Measurements from ENCODE around the gene CDK6.
"Not testable (repeated sequence)": the region's sequence is repeated elsewhere in the genome, so short reads cannot be mapped to it uniquely, and the experiment has no call there.

Gene CDK6

DNA sequence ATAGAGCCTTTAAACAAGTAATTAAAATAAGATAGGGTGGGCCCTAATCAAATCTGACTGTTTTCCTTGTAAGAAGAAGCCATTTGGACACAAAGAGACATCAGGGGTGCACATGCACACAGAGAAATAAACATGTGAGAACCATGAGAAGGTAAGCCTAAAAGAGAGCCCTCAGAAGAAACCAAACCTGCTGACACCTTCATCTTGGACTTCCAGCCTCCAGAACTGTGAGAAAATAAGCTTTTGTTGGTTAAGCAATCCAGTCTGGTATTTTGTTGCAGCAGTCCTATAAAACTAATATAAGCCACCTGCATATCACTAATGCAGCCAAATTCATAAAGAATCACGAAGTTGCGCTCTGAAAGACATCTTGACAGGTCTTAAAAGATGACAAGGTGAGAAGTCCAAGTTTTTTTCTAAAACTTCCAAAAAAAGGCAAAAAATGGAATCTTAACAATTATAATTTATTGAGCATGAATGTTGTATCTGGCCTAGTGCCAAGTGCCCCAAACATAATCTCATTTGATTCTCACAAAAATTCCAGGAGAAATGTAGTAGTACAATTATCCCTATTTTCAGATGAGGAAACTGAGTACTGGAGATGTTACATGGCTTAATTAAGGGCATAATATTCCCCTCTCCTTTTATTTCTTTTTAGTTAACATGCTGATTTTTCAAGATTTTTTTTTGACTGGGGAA lies 211.9 kb downstream of the CDK6 start:
- no peak for DNase-seq (ENCODE audit: low read depth, low spot score)

DNA sequence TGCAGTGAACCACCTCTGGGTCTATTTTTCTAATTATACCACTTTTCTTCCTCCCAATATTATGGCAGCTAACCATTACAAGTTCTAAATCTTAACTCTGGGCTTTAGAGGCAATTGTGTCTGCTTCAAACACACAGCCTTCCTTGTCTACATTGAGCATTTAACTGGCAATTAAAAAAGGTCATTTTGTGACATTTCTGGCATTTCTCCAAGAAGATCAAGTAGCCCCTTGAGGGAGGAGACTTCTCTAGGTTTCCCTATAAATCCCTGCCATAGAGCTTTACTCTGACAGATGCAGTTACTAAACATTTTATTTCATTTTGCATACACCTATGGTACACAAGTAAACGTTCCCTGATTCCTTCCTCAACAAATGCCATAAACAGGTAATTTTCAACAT lies 212.8 kb downstream of the CDK6 start:
- DNase-seq (ENCODE audit: low read depth, low spot score), result no peak

- DNase-seq (ENCODE audit: low read depth, low spot score), result no peak
These were observed 213.7 kb downstream of the CDK6 start for GRCh38 chr7:92622685-92623084.

- DNase-seq (ENCODE audit: low read depth, low spot score), result no peak
These were observed 214.3 kb downstream of the CDK6 start for GRCh38 chr7:92622030-92622429.

GRCh38 chr7:92621561-92622023 lies 214.8 kb downstream of the CDK6 start:
- no peak for DNase-seq (ENCODE audit: low read depth, low spot score)

- peak; percentile 51 for DNase-seq (ENCODE audit: low read depth, low spot score)
These were observed 215.3 kb downstream of the CDK6 start for GRCh38 chr7:92621026-92621540.

DNA sequence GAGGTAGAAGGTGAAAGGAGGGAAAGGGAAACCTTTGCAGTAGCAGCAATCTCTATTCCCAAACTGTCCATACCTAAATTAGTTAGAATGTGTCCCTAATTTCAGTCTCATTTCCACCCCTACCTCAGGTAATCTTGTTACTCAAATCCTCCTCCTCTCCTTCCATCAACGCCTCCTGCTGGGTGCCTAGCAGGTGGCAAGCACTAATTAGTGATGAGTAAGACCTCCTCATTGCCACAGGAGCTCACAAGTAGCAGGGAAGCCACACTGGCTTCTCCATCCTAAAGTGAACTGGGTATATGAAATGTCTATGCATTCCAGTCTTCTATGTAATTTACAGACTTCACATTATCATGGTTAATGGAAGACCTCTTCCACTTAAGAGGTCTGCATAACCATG lies 220.5 kb downstream of the CDK6 start:
- DNase-seq (ENCODE audit: low read depth, low spot score), result no peak

GRCh38 chr7:92614660-92615174 lies 221.7 kb downstream of the CDK6 start:
- DNase-seq (ENCODE audit: low read depth, low spot score), result no peak

- no peak for DNase-seq (ENCODE audit: low read depth, low spot score)
These were observed 222.7 kb downstream of the CDK6 start for GRCh38 chr7:92613720-92614119.

DNA sequence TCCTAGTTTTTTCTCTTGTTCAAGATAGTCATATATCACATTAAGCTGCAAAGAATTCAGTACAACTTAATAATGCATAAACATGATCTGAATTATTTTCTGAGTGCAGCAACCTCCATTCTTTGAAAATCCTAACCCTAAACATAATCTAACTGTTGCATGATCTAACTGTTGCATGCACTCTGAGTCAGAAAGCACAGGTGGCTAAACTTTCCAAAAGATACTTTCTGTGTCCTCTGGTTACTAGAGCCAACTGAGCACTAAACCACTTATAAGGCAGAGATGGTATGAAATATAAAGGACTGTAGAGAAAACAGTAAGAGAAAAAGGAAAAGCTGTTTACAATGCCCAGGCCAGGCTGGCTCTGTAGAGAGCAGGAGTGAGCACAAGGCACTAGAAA lies 223.2 kb downstream of the CDK6 start:
- no peak for DNase-seq (ENCODE audit: low read depth, low spot score)

- DNase-seq (ENCODE audit: low read depth, low spot score), result no peak
These were observed 223.9 kb downstream of the CDK6 start for GRCh38 chr7:92612501-92612900.

DNA sequence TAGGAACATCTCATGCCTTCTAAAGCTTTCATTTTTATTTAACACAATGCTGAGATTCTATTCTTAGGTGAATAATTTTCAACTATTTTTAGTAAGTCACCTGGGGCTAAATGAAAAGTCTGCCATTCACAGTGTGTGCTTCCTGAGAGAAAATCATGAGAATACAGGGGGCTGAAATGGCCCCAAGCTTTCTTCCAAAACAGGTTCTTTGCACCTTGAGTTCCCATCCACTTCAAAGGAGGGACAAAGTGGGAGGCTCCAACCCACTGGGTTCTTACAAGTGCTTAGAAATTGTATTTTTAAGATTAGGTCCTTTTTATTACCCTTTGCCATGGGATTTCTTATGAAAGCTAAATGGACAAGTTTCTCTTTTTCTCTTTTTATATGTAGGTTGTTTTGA lies 224.6 kb downstream of the CDK6 start:
- DNase-seq (ENCODE audit: low read depth, low spot score), result no peak

- DNase-seq (ENCODE audit: low read depth, low spot score), result no peak
These were observed 226.4 kb downstream of the CDK6 start for GRCh38 chr7:92609921-92610518.

- DNase-seq (ENCODE audit: low read depth, low spot score), result no peak
These were observed 227.7 kb downstream of the CDK6 start for GRCh38 chr7:92608380-92609322.

DNA sequence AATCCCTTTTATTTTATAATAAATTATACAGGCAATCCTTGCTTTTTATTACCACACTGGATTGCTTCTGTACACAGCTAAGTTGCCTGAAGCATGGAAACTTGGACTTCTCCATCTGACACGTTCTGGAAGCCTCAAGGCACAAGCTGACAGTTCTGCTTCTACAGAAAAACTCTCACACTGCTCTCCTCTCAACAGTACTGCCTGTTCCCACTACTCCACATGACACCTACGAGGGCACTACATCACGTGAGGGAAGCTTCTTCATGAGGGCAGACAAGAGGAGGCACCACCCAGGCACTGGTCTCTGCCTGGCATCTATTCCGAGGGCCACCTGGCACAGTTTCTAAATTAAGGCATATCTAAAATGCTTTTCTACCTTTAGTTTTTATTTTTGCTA lies 229.4 kb downstream of the CDK6 start:
- DNase-seq (ENCODE audit: low read depth, low spot score), result no peak

DNA sequence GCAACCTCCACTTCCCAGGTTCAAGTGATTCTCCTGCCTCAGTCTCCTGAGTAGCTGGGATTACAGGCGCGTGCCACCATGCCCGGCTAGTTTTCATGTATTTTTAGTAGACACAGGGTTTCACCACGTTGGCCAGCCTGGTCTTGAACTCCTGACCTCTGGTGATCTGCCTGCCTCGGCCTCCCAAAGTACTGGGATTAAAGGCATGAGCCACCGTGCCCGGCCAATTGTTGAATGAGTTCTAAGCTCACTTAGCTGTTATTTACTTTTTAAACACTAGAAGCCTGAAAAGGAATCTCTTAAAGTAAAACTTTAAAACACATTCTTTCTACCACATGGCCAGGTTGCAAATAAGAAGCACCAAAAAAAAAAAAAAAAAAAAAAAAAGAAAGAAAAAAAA lies 231.9 kb downstream of the CDK6 start:
- not testable (repeated sequence) for DNase-seq (ENCODE audit: low read depth, low spot score)

- DNase-seq (ENCODE audit: low read depth, low spot score), result no peak
These were observed 233.3 kb downstream of the CDK6 start for GRCh38 chr7:92603089-92603445.

- DNase-seq (ENCODE audit: low read depth, low spot score), result no peak
These were observed 233.9 kb downstream of the CDK6 start for GRCh38 chr7:92602352-92603088.

DNA sequence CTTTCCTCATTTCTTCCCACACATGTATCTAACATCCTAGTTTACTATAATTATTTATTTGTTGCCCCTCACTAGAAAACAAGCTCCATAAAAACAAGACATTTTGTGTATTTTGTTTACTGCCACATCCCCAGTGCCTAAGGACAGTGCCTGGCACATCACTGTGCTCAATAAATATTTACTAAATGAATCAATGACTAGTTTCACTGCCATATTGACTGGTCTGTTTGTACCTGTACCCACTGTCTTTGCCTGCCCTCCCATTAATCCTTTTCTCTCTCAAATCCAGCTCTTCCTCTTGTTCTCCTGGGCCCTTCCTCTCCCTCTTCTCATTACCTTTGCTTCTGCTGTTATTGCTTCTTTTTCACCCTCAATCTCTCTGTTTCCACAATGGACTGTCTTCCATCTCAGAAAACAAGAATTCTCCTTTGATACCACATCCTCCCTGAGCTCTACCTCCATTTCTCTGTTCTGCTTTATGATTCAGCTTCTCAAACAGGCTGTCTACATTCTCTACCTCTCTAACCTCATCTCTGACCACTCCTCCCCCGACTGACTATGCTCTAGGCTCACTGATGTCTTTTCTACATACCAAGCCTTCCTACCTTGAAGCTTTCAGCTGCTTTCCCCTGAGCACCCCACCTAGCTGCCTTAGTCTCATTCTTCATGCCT lies 237.9 kb downstream of the CDK6 start:
- no peak for DNase-seq (ENCODE audit: low read depth, low spot score)

- DNase-seq (ENCODE audit: low read depth, low spot score), result no peak
These were observed 241.1 kb downstream of the CDK6 start for GRCh38 chr7:92595281-92595680.

GRCh38 chr7:92594746-92595145 lies 241.6 kb downstream of the CDK6 start:
- DNase-seq (ENCODE audit: low read depth, low spot score), result no peak

Measured in brain pericyte (primary cell).